Activated CD8-positive, alpha-beta T cell treated with anti-CD3 and anti-CD28 coated beads for 36 hours (primary cell): Measurements from ENCODE around the gene MAGI2. TPM values are rescaled to one million over a fixed set of nuclear protein-coding genes. Genes with fewer than 3 reads are reported as not detected.

ENCODE experiments used
- ATAC-seq: fragments of 200-7000 bp; cut with Tn5 transposase; one replicate; pipeline ENCODE4 v1.10.0; 2021; ENCODE audit warnings: mild to moderate bottlenecking, moderate library complexity
- CTCF ChIA-PET: fragments of 350-600 bp; sonication (Branson Sonifier 250); formaldehyde crosslinking; loops from one replicate; lab custom pipeline; 2021; ENCODE audit warnings: antibody characterized with exemption; lab: Charles Lee
- POLR2A ChIA-PET: fragments of 350-600 bp; sonication (Branson Sonifier 250); formaldehyde crosslinking; loops from one replicate; lab custom pipeline; 2021; ENCODE audit warnings: antibody characterized with exemption; lab: Charles Lee
- DNase-seq: peaks from one replicate; pipeline ENCODE4 v3.0.0-alpha.2; 2020
- H3K27ac Mint-ChIP-seq: one replicate; pipeline ENCODE4 v1.8.0; 2021; ENCODE audit warnings: mild to moderate bottlenecking, mixed read lengths
- H3K27me3 Mint-ChIP-seq: one replicate; pipeline ENCODE4 v1.8.0; 2021; ENCODE audit warnings: mixed read lengths
- H3K36me3 Mint-ChIP-seq: one replicate; pipeline ENCODE4 v1.8.0; 2021; ENCODE audit warnings: low read depth, mixed read lengths
- H3K4me1 Mint-ChIP-seq: one replicate; pipeline ENCODE4 v1.8.0; 2021; ENCODE audit warnings: low read depth, mixed read lengths
- H3K4me3 Mint-ChIP-seq: one replicate; pipeline ENCODE4 v1.8.0; 2021; ENCODE audit warnings: mild to moderate bottlenecking, moderate library complexity, mixed read lengths
- H3K9me3 Mint-ChIP-seq: one replicate; pipeline ENCODE4 v1.8.0; 2021; ENCODE audit warnings: mixed read lengths
- CTCF ChIP-seq: fragments of 200-600 bp; IDR thresholded peaks from one replicate; pipeline ENCODE4 v1.8.0; 2022; ENCODE audit warnings: antibody characterized with exemption, mild to moderate bottlenecking
- intact Hi-C: fragments of 100-400 bp; cut with micrococcal nuclease; formaldehyde crosslinking; loops from one replicate; pipeline ENCODE4 v1.10.0; 2022
- total RNA-seq, 2 experiments: library from RNA; stranded (reverse); gene quantifications; one replicate each; pipeline ENCODE4 v1.2.3, GENCODE V29; 2021

The MAGI2 gene
- total RNA-seq, 2 experiments from 2014 or later = 0.04 to 0.09 TPM

- no peak for ATAC-seq
- intact Hi-C loops = no loop called here
- Mint-ChIP-seq H3K36me3 (no peaks in the 10 kb centered on the region), H3K27me3 (no peaks in the 10 kb centered on the region), H3K27ac (no peak overlapping the region), H3K9me3 (peaks cover 1% of the 10 kb centered on the region), H3K4me3 (no peak overlapping the region), H3K4me1 (no peaks in the 10 kb centered on the region)
- no peak for DNase-seq
- POLR2A ChIA-PET = interaction anchor here (0.6 kb wide), 1 partner anchor 26 kb away, joined by 4 read pairs; no protein-coding TSS in a partner anchor
- TF ChIP-seq CTCF = no peak
- CTCF ChIA-PET = no interaction called here
Measured at GRCh38 chr7:78476851-78477405, 976.5 kb downstream of the MAGI2 start.

- ChIA-PET CTCF (no interaction called here), POLR2A (interaction anchor here (0.5 kb wide), 1 partner anchor 213 kb away, joined by 3 read pairs; no protein-coding TSS in a partner anchor)
- H3K9me3 Mint-ChIP-seq = peaks cover 1% of the 10 kb centered on the region
- ATAC-seq (no peak), DNase-seq (no peak)
- no peaks in the 10 kb centered on the region for H3K4me1 Mint-ChIP-seq
- H3K27ac Mint-ChIP-seq = no peak overlapping the region
- intact Hi-C loops = no loop called here
- no peak overlapping the region for H3K4me3 Mint-ChIP-seq
- H3K27me3 Mint-ChIP-seq = no peaks in the 10 kb centered on the region
- TF ChIP-seq CTCF = no peak
- no peaks in the 10 kb centered on the region for H3K36me3 Mint-ChIP-seq
Measured at GRCh38 chr7:78473571-78474301, 979.7 kb downstream of the MAGI2 start.

DNA sequence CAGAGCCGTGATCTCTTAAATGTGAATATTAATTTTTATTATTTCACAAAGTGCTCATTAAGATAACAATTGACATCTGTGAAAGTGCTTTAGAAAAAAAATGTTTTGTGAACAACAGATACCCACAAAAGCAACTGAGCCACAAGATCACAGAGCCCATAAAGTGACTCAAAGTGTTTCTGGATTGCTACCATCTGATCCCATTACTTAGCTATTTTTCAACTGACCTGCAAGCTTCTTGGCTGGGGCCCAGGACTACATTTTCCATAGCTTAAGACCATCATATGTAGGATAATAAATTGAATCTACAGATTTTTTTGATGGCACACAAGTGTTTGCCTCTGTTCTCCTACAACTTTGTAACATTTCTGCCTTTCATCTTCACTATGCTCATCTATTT is 980.4 kb downstream of the MAGI2 start:
- no peak overlapping the region for H3K27ac Mint-ChIP-seq
- DNase-seq (no peak), ATAC-seq (no peak)
- peaks cover 1% of the 10 kb centered on the region for H3K9me3 Mint-ChIP-seq
- ChIA-PET POLR2A (no interaction called here), CTCF (no interaction called here)
- H3K36me3 Mint-ChIP-seq = no peaks in the 10 kb centered on the region
- H3K4me1 Mint-ChIP-seq = no peaks in the 10 kb centered on the region
- intact Hi-C loops = no loop called here
- no peak overlapping the region for H3K4me3 Mint-ChIP-seq
- no peaks in the 10 kb centered on the region for H3K27me3 Mint-ChIP-seq
- no peak for TF ChIP-seq CTCF

DNA sequence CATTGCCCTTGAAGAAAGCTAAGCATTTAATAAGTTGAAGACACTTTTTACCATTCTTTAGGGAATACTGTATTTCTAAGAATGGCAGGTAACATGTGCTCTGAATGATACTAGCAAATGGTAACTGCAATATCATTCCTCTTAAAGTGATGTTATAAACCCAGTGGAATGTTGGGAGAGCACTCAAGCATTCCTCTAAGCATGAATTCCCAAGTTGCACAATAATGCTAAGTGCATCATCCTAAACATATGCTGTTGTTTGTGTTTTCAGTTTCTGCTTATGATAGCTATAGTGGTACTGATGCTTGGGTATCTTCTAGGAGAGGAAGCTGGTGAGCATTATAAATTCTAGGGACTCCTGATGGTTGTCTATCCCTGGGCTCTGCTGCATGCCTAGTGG is 980.9 kb downstream of the MAGI2 start:
- H3K4me3 Mint-ChIP-seq = no peak overlapping the region
- no peak for TF ChIP-seq CTCF
- peaks cover 1% of the 10 kb centered on the region for H3K9me3 Mint-ChIP-seq
- H3K36me3 Mint-ChIP-seq = no peaks in the 10 kb centered on the region
- DNase-seq = no peak
- ChIA-PET POLR2A (no interaction called here), CTCF (no interaction called here)
- intact Hi-C loops = no loop called here
- ATAC-seq = no peak
- H3K4me1 Mint-ChIP-seq = no peaks in the 10 kb centered on the region
- no peak overlapping the region for H3K27ac Mint-ChIP-seq
- H3K27me3 Mint-ChIP-seq = no peaks in the 10 kb centered on the region

DNA sequence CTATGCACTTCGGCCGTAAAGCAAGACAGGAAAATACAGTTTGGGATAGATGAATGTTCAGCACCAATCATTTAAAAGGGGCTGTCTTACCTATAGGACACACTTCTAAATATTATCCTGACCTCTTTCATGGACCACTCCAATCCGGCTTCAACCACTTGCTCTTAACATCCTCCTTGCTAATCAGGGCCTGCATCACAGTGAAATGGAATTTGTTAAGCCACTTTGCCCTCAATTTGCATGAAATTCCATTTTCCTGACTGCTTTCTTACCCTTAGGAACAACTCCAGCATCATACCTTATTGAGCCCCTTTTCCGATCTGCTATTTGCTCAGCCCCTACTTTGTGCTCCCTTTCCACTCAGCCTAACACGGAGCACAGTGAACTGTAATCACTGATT is 987.6 kb downstream of the MAGI2 start:
- DNase-seq = no peak
- no peak for ATAC-seq
- intact Hi-C loops = no loop called here
- ChIA-PET POLR2A (no interaction called here), CTCF (no interaction called here)
- H3K27me3 Mint-ChIP-seq = no peaks in the 10 kb centered on the region
- no peak overlapping the region for H3K27ac Mint-ChIP-seq
- H3K4me3 Mint-ChIP-seq = no peak overlapping the region
- H3K4me1 Mint-ChIP-seq = no peaks in the 10 kb centered on the region
- no peak for TF ChIP-seq CTCF
- peaks cover under 1% of the 10 kb centered on the region for H3K9me3 Mint-ChIP-seq
- no peaks in the 10 kb centered on the region for H3K36me3 Mint-ChIP-seq
